Fibroblast of lung (primary cell): ENCODE measurements around the gene OR10A3. TPM values are rescaled to one million over a fixed set of nuclear protein-coding genes. Genes with fewer than 3 reads are reported as not detected.

Experiments
- DNase-seq, 2 donors: peaks; one replicate each; pipeline versions ENCODE4 v3.0.0 to v3.0.0-alpha.2; 2010; ENCODE audit warnings: low read depth in 2 of 2
- H2AFZ ChIP-seq: 2 replicates; pipeline ENCODE4 v1.5.1; 2012; ENCODE audit warnings: low read length, control low read depth, inconsistent platforms
- H3K27ac ChIP-seq: 2 replicates; pipeline ENCODE4 v1.5.1; 2011; ENCODE audit warnings: low read length, control low read depth; ENCODE audit not compliant: insufficient read depth
- H3K27me3 ChIP-seq: 2 replicates; pipeline ENCODE4 v1.5.1; 2011; ENCODE audit warnings: mild to moderate bottlenecking, low read length; ENCODE audit not compliant: control insufficient read depth, insufficient read depth
- H3K36me3 ChIP-seq: 2 replicates; pipeline ENCODE4 v1.5.1; 2011; ENCODE audit warnings: low read length; ENCODE audit not compliant: control insufficient read depth, insufficient read depth
- H3K4me1 ChIP-seq: 2 replicates; pipeline ENCODE4 v1.5.1; 2011; ENCODE audit warnings: low read length; ENCODE audit not compliant: control insufficient read depth, insufficient read depth; ENCODE audit errors: extremely low read depth
- H3K4me2 ChIP-seq: 2 replicates; pipeline ENCODE4 v1.5.1; 2011; ENCODE audit warnings: low read length, control low read depth; ENCODE audit not compliant: insufficient read depth; ENCODE audit errors: extremely low read depth
- H3K4me3 ChIP-seq, 4 experiments: fragments of 200-600 bp in 1 of 4; sonication (generic) in 1 of 4; replicated peaks in 1 of 4; 2 replicates each; pipeline ENCODE4 v1.5.1; 2011 to 2016; ENCODE audit warnings: low read length in 4 of 4, low read depth in 3 of 4, mild to moderate bottlenecking in 3 of 4, control low read depth in 2 of 4, inconsistent platforms in 1 of 4, mixed read lengths in 1 of 4; ENCODE audit not compliant: insufficient read depth in 1 of 4; ENCODE audit errors: control extremely low read depth in 1 of 4
- H3K79me2 ChIP-seq: 2 replicates; pipeline ENCODE4 v1.5.1; 2012; ENCODE audit warnings: mild to moderate bottlenecking, low read length, inconsistent platforms; ENCODE audit not compliant: control insufficient read depth, insufficient read depth
- H3K9ac ChIP-seq: 2 replicates; pipeline ENCODE4 v1.5.1; 2011; ENCODE audit warnings: mild to moderate bottlenecking, low read length, control low read depth; ENCODE audit not compliant: insufficient read depth
- H3K9me3 ChIP-seq: 2 replicates; pipeline ENCODE4 v1.5.1; 2012; ENCODE audit warnings: low read depth, low read length; ENCODE audit not compliant: control insufficient read depth, insufficient read depth
- H4K20me1 ChIP-seq: 2 replicates; pipeline ENCODE4 v1.5.1; 2011; ENCODE audit warnings: low read length; ENCODE audit not compliant: control insufficient read depth, insufficient read depth; ENCODE audit errors: extremely low read depth
- CTCF ChIP-seq, 2 donors: IDR thresholded peaks in 1 of 2; conservative IDR thresholded peaks in 1 of 2; 1 replicate in 1 of 2; 2 replicates in 1 of 2; pipeline ENCODE4 v1.5.1; 2011 to 2012; ENCODE audit warnings: low read length in 2 of 2, control low read depth in 1 of 2, inconsistent platforms in 1 of 2, low read depth in 1 of 2, mild to moderate bottlenecking in 1 of 2
- EZH2 ChIP-seq: IDR thresholded peaks from 2 replicates; pipeline ENCODE4 v1.5.1; 2012; ENCODE audit warnings: low read length, control low read depth, mild to moderate bottlenecking; ENCODE audit errors: missing control alignments
- polyA plus RNA-seq, 2 donors: library from polyadenylated mRNA; depleted of rRNA in 1 of 2; stranded (reverse) in 1 of 2; unstranded in 1 of 2; fragments of >200 nt; gene quantifications; 2 replicates each; pipeline ENCODE4 v1.2.1, GENCODE V29; 2011 to 2012; ENCODE audit warnings: missing spikeins in 1 of 2
- total RNA-seq: library from RNA; depleted of rRNA; stranded (reverse); fragments of >200 nt; gene quantifications from 2 replicates; pipeline ENCODE4 v1.2.1, GENCODE V29; 2014

The OR10A3 gene
- total and polyA plus RNA-seq, 2 donors (not counting 1 experiment from before 2014, with no cell fraction given) = 0.07 to 0.17 TPM

GRCh38 chr11:7924536-7924935, 17.0 kb downstream of the OR10A3 start:
- Histone ChIP-seq H3K9ac (no peak overlapping the region), H3K36me3 (no peaks in the 10 kb centered on the region), H3K9me3 (no peaks in the 10 kb centered on the region), H3K4me3 (no peak overlapping the region), H3K27ac (no peak overlapping the region), H3K4me2 (no peak overlapping the region), H3K27me3 (no peaks in the 10 kb centered on the region), H4K20me1 (no peaks in the 10 kb centered on the region), H3K79me2 (no peaks in the 10 kb centered on the region), H2AFZ (no peak overlapping the region), H3K4me1 (no peaks in the 10 kb centered on the region)
- DNase-seq = peak in 1 of 2 donors; percentile 16
- TF ChIP-seq CTCF (conservative IDR thresholded peaks at IDR 0.05 in 1 of 2, IDR thresholded peaks at IDR 0.05 in 1 of 2; ENCODE audit: low read depth in 1 of 2, low read length in 2 of 2) (no peak), EZH2 (no peak)

- TF ChIP-seq CTCF (conservative IDR thresholded peaks at IDR 0.05 in 1 of 2, IDR thresholded peaks at IDR 0.05 in 1 of 2; ENCODE audit: low read depth in 1 of 2, low read length in 2 of 2) = no peak
- no peak for TF ChIP-seq EZH2
- H4K20me1 ChIP-seq = no peaks in the 10 kb centered on the region
- no peaks in the 10 kb centered on the region for H3K4me1 ChIP-seq
- no peak for DNase-seq
- H3K4me3 ChIP-seq = no peak overlapping the region
- H3K79me2 ChIP-seq = no peaks in the 10 kb centered on the region
- no peak overlapping the region for H3K27ac ChIP-seq
- H3K36me3 ChIP-seq = no peaks in the 10 kb centered on the region
- no peak overlapping the region for H3K9ac ChIP-seq
- H3K4me2 ChIP-seq = no peak overlapping the region
- H3K9me3 ChIP-seq = no peaks in the 10 kb centered on the region
- H3K27me3 ChIP-seq = no peaks in the 10 kb centered on the region
- H2AFZ ChIP-seq = no peak overlapping the region
Measured at GRCh38 chr11:7918141-7918540, 23.4 kb downstream of the OR10A3 start.

DNA sequence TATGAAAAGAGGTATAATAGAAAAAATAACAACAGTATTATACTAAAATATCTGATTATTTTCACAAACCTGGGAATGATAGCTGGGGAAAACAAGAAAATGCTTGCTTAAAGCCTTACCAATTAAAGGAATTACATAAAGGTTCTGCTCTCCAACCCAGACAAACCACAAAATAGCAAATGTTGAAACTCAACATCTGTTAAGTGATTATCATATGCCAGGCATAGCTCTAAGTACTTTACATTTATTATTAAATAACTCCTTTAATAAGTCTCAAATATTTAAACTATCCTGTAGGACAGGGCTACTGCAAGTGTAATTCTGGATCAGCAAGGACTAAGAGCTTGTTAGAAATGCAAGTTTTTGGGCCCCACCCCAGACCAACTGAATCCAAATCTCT, 30.5 kb downstream of the OR10A3 start:
- no peak overlapping the region for H2AFZ ChIP-seq
- H3K27me3 ChIP-seq = no peaks in the 10 kb centered on the region
- H4K20me1 ChIP-seq = no peaks in the 10 kb centered on the region
- no peak for DNase-seq
- no peak overlapping the region for H3K27ac ChIP-seq
- H3K9me3 ChIP-seq = no peaks in the 10 kb centered on the region
- no peaks in the 10 kb centered on the region for H3K79me2 ChIP-seq
- H3K36me3 ChIP-seq = no peaks in the 10 kb centered on the region
- H3K4me1 ChIP-seq = peaks cover 3% of the 10 kb centered on the region
- no peak overlapping the region for H3K4me2 ChIP-seq
- TF ChIP-seq CTCF (conservative IDR thresholded peaks at IDR 0.05 in 1 of 2, IDR thresholded peaks at IDR 0.05 in 1 of 2; ENCODE audit: low read depth in 1 of 2, low read length in 2 of 2) (no peak), EZH2 (no peak)
- H3K9ac ChIP-seq = no peak overlapping the region
- no peak overlapping the region for H3K4me3 ChIP-seq
